Measurements from ENCODE around the gene SFI1.
"Not testable (repeated sequence)": the region's sequence is repeated elsewhere in the genome, so short reads cannot be mapped to it uniquely, and the experiment has no call there.

The SFI1 gene

DNA sequence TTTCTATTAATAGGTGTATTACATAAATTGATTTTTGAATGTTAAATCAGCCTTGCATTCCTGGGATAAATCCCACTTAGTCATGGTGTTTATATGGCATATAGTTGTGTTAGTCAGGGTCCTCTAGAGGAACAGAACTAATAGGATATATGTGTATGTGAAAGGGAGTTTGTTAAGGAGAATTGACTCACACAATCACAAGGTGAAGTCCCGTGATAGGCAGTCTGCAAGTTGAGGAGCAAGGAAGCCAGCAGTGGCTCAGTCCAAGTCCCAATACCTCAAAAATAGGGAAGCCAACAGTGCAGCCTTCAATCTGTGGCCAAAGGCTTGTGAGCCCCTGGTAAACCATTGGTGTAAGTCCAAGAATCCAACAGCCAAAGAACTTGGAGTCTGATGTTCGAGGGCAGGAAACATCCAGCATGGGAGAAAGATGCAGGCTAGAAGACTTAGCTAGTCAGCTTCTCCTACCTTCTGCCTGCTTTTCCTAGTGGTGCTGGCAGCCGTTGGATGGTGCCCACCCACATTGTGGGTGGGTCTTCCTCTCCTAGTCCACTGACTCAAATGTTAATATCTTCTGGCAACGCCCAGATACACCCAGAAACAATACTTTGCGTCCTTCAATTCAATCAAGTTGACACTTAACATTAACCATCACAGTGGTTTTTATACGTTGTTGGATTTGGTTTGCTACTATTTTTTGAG, 12.9 kb downstream of the SFI1 start:
- no peak overlapping the region for H3K4me3 ChIP-seq (ENCODE audit: low read depth, low read length)
- TF ChIP-seq, protein P1, sequence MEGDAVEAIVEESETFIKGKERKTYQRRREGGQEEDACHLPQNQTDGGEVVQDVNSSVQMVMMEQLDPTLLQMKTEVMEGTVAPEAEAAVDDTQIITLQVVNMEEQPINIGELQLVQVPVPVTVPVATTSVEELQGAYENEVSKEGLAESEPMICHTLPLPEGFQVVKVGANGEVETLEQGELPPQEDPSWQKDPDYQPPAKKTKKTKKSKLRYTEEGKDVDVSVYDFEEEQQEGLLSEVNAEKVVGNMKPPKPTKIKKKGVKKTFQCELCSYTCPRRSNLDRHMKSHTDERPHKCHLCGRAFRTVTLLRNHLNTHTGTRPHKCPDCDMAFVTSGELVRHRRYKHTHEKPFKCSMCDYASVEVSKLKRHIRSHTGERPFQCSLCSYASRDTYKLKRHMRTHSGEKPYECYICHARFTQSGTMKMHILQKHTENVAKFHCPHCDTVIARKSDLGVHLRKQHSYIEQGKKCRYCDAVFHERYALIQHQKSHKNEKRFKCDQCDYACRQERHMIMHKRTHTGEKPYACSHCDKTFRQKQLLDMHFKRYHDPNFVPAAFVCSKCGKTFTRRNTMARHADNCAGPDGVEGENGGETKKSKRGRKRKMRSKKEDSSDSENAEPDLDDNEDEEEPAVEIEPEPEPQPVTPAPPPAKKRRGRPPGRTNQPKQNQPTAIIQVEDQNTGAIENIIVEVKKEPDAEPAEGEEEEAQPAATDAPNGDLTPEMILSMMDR (IDR thresholded peaks at IDR 0.05; ENCODE audit: insufficient read depth, low read length, missing control alignments) = no peak
- DNase-seq (ENCODE audit: low read depth, low spot score) = no peak
- ChIA-PET POLR2A (no interaction called here), CTCF (interaction anchor here (1.0 kb wide), 1 partner anchor 52 kb away, joined by 3 read pairs; no protein-coding TSS in a partner anchor)

DNA sequence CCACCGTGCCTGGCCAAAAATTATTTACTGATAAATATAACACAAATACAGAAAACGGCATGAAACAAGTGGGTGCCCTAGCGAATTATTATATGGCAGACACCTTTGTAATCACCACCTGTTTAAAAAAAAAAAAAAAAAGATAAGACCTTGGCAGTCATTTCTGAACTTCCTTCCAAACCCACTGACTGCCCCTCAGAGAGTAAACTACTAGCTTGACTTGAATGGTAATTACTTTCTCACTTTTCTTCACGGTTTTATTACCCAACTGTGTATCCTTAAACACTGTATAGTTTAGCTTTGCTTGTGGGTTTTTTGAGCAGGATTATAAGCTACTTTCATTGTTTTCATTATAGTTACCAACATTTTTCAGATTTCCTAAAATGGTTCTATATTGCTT, 23.7 kb downstream of the SFI1 start:
- DNase-seq (ENCODE audit: low read depth, low spot score) = no peak
- ChIA-PET POLR2A (interaction anchor here (0.6 kb wide), 1 partner anchor 160 kb away, joined by 3 read pairs; no protein-coding TSS in a partner anchor), CTCF (interaction anchor here (2.0 kb wide), 1 partner anchor 36 kb away, joined by 7 read pairs; no protein-coding TSS in a partner anchor)
- H3K4me3 ChIP-seq (ENCODE audit: low read depth, low read length) = no peak overlapping the region
- TF ChIP-seq, protein P1 (IDR thresholded peaks at IDR 0.05; ENCODE audit: insufficient read depth, low read length, missing control alignments) = no peak

DNA sequence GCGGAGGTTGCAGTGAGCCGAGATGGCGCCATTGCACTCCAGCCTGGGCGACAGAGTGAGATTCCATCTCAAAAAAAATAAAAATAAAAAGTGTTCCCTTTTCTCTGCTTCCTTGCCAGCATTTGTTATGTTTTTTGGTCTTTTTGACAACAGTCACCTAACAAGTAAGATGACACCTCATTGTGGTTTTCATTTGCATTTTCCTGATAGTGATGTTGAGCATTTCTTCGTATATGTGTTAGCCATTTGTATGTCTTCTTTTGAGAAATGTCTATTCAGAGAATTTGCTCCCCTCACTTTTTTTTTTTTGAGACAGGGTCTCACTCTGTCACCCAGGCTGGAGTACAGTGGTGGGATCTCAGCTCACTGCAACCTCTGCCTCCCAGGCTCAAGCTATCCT, 27.8 kb downstream of the SFI1 start:
- DNase-seq (ENCODE audit: low read depth, low spot score); H3K4me3 ChIP-seq (ENCODE audit: low read depth, low read length); POLR2A ChIA-PET: not testable (repeated sequence)
- CTCF ChIA-PET = interaction anchor here (0.6 kb wide), 1 partner anchor 22 kb away, joined by 4 read pairs; no protein-coding TSS in a partner anchor

DNA sequence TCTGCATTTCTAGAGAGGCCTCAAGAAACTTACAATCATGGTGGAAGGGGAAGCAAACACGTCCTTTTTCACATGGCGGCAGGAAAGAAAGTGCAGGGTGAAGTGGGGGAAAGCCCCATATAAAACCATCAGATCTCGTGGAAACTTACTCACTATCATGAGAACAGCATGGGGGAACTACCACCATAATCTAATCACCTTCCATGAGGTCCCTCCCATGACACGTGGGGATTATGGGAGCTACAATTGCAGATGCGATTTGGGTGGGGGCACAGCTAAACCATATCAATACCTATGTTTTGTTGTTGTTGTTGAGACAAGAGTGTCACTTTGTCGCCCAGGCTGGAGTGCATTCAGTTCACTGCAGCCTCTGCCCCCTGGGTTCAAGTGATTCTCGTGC, 29.9 kb downstream of the SFI1 start:
- ChIA-PET POLR2A (no interaction called here), CTCF (interaction anchor here (1.7 kb wide), 1 partner anchor 35 kb away, joined by 3 read pairs; no protein-coding TSS in a partner anchor)
- TF ChIP-seq, protein P1 (IDR thresholded peaks at IDR 0.05; ENCODE audit: insufficient read depth, low read length, missing control alignments) = no peak
- DNase-seq (ENCODE audit: low read depth, low spot score) = no peak
- no peak overlapping the region for H3K4me3 ChIP-seq (ENCODE audit: low read depth, low read length)

DNA sequence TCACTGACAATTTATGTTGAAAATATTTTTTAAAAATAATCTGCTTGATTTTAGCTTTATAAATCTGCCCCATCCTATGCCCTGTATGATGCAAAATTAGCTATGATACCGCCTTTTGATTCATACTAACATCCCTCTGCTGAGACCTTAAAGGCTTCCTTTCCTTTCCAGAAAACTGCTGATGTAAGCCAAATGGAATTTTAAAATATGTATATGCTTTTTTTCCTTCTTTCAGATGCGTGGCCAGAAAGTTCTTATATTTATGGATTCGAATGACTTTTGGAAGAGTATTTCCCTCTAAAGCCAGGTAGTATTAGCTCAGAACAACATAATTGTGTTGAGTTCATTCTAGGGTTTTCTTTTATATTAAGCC, 34.5 kb downstream of the SFI1 start:
- CTCF ChIA-PET = interaction anchor here (1.2 to 5.2 kb wide), 7 partner anchors 9 to 105 kb away, joined by 3 to 30 read pairs (median 6); no protein-coding TSS in a partner anchor
- POLR2A ChIA-PET = no interaction called here
- TF ChIP-seq, protein P1 (IDR thresholded peaks at IDR 0.05; ENCODE audit: insufficient read depth, low read length, missing control alignments) = no peak
- DNase-seq (ENCODE audit: low read depth, low spot score) = peak; percentile 10
- no peak overlapping the region for H3K4me3 ChIP-seq (ENCODE audit: low read depth, low read length)

DNA sequence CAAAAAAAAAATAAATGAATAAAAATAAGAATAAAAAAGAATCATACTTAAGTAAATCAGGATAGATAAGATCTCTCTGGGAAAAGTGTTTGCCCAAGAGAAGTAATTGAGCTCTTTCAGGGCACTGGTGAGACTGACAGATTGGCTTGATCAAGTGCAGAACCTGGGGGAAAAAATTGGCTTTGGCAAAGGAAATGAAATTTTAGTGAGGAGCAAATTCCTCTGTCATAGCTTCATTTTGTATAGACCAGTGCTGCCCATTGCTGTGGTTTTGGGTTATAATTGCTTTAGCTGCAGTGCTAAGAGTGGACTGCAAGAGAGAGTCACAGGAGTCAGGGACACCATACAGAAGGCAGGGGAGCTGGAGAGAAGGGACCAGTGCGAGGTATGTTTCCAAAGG, 35.7 kb downstream of the SFI1 start:
- no peak for DNase-seq (ENCODE audit: low read depth, low spot score)
- TF ChIP-seq, protein P1 (IDR thresholded peaks at IDR 0.05; ENCODE audit: insufficient read depth, low read length, missing control alignments) = no peak
- ChIA-PET CTCF (interaction anchor here (1.1 to 5.2 kb wide), 5 partner anchors 9 to 104 kb away, joined by 3 to 30 read pairs (median 9); no protein-coding TSS in a partner anchor), POLR2A (no interaction called here)
- H3K4me3 ChIP-seq (ENCODE audit: low read depth, low read length) = no peak overlapping the region

Measured in AG04449 (cell line).